Ishikawa (cell line): ENCODE measurements around the gene MTHFD1.

Experiments used
- CEBPB ChIP-seq: IDR thresholded peaks from 2 replicates; pipeline ENCODE4 v1.6.1; 2012
- CREB1 ChIP-seq: IDR thresholded peaks from 2 replicates; pipeline ENCODE4 v1.6.1; 2012; ENCODE audit warnings: low read depth
- EGR1 ChIP-seq: IDR thresholded peaks from 2 replicates; pipeline ENCODE4 v1.6.1; 2012
- EP300 ChIP-seq: IDR thresholded peaks from 2 replicates; pipeline ENCODE4 v1.6.1; 2012; ENCODE audit warnings: borderline replicate concordance
- FOXM1 ChIP-seq: IDR thresholded peaks from 2 replicates; pipeline ENCODE4 v1.6.1; 2012; ENCODE audit warnings: low read depth, borderline replicate concordance
- MAX ChIP-seq: IDR thresholded peaks from 2 replicates; pipeline ENCODE4 v1.6.1; 2012
- NFIC ChIP-seq: IDR thresholded peaks from 2 replicates; pipeline ENCODE4 v1.6.1; 2012
- RAD21 ChIP-seq: IDR thresholded peaks from 2 replicates; pipeline ENCODE4 v1.6.1; 2012; ENCODE audit warnings: low read depth
- REST ChIP-seq: IDR thresholded peaks from 2 replicates; pipeline ENCODE4 v1.6.1; 2012; ENCODE audit warnings: low read depth, mild to moderate bottlenecking
- TAF1 ChIP-seq: IDR thresholded peaks from 2 replicates; pipeline ENCODE4 v1.6.1; 2012; ENCODE audit warnings: low read depth, mild to moderate bottlenecking
- TCF12 ChIP-seq: IDR thresholded peaks from 2 replicates; pipeline ENCODE4 v1.6.1; 2012; ENCODE audit warnings: low read depth
- USF1 ChIP-seq: IDR thresholded peaks from 2 replicates; pipeline ENCODE4 v1.6.1; 2012
- YY1 ChIP-seq: IDR thresholded peaks from 2 replicates; pipeline ENCODE4 v1.6.1; 2012; ENCODE audit warnings: low read depth

- TF ChIP-seq MAX, result no peak
- no peak for TF ChIP-seq TAF1
- TF ChIP-seq USF1, result no peak
- no peak for TF ChIP-seq CEBPB
- TF ChIP-seq REST, result no peak
- TF ChIP-seq EP300, result no peak
- TF ChIP-seq NFIC, result no peak
- TF ChIP-seq RAD21, result no peak
- no peak for TF ChIP-seq EGR1
- no peak for TF ChIP-seq YY1
- no peak for TF ChIP-seq TCF12
- no peak for TF ChIP-seq FOXM1
- TF ChIP-seq CREB1, result no peak
Measured at GRCh38 chr14:64364907-64365306, 23.2 kb upstream of the MTHFD1 start.
